Measurements from ENCODE around the gene NAA60. TPM values are rescaled to one million over a fixed set of nuclear protein-coding genes. Genes with fewer than 3 reads are reported as not detected.

NAA60 gene
- polyA plus RNA-seq, 3 donors = 65.2 to 76.2 (median 68.1) TPM

DNA sequence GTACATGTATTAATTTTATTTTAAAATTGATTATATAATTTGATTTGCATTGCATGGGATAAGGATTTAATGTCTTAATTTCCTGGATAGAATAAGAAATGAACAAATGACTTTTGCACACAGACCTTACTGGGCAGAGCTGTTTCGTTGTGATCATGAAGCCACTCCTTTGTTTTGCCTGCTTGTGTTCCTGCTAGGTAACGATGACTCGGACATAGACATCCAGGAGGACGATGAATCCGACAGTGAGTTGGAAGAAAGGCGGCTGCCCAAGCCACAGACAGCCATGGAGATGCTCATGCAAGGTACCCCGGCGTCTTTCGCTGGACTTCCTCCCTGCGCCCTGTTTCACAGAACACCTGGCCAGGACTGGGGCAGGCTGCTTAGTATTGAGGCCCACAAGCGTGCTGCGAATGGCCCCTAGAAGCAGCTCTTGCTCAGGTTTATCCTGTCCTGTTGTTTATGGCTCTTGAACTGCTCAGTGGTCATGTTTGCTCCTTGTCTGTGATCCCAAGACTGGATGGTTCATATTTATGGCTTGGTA lies 87.0 kb downstream of the NAA60 start:
- DNase-seq = no peak

DNA sequence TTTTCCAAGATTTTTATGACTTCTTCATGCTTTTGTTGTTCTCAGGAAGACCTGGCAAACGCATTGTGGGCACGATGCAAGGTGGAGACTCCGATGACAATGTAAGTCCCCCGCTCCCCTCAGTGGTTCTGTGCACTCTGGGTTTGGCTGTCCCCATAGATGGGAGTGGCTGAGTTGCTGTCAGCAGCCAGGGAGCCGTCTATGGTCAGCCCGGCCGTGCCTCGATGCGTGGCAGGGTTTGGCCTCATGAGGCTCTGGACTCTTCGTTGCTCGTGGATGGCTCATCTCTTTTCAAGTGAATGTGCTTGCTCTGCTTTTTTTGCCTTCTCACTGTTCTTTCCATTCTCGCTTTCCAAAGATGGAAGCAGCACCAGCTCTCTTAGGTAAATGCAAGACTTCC lies 89.3 kb downstream of the NAA60 start:
- DNase-seq = no peak

- DNase-seq = no peak
Measured at GRCh38 chr16:3534126-3534525, 90.6 kb downstream of the NAA60 start.

DNA sequence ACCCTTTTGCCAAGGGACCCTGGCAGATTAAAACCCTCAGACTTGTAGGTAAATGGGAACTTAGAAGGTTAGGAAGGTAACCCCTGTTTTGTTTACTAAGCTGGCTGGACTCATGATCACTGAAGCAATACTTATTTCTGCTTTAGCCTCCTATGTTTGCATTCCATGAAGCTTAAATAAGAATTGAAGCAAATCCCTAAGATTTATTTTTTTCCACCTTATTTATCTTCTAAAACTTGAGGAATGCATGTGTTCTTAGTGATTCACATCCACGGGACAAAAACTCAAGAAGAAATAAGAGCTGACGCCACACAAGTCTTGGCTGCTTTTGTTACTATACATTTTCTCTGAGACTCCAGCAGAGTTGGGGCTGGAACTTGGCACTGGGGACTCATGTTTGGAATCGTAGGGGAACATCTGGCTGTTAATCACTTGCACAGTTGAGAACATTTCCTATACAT lies 92.8 kb downstream of the NAA60 start:
- no peak for DNase-seq

Other genes with a start within 250 kb of the NAA60 start
- gene ZNF200, start 208.5 kb upstream of the NAA60 start, polyA plus RNA-seq (ENCODE audit: insufficient read length in 3 of 3) = 10 to 100 TPM; 11.5 to 15.0 (median 13.4) TPM
- gene MEFV, start 187.0 kb upstream of the NAA60 start, polyA plus RNA-seq (ENCODE audit: insufficient read length in 3 of 3) = under 1 TPM; 0.20 to 0.38 (median 0.33) TPM
- gene ZNF263, start 160.2 kb upstream of the NAA60 start, polyA plus RNA-seq (ENCODE audit: insufficient read length in 3 of 3) = 10 to 100 TPM; 49.3 to 51.4 (median 49.4) TPM
- gene TIGD7, start 138.2 kb upstream of the NAA60 start, polyA plus RNA-seq (ENCODE audit: insufficient read length in 3 of 3) = 10 to 100 TPM; 10.5 to 15.9 (median 12.2) TPM
- gene ZNF75A, start 138.2 kb upstream of the NAA60 start, polyA plus RNA-seq (ENCODE audit: insufficient read length in 3 of 3) = 10 to 100 TPM; 44.1 to 65.2 (median 61.7) TPM
- 1 to 10 TPM in 1 of 3 donors, under 1 TPM in 2; 0.53 to 1.1 (median 0.73) TPM for gene OR2C1, start 87.8 kb upstream of the NAA60 start, polyA plus RNA-seq (ENCODE audit: insufficient read length in 3 of 3)
- 10 to 100 TPM; 15.0 to 20.5 (median 17.8) TPM for gene ZSCAN32, start 42.7 kb upstream of the NAA60 start, polyA plus RNA-seq (ENCODE audit: insufficient read length in 3 of 3)
- gene ZNF174, start 42.5 kb upstream of the NAA60 start, polyA plus RNA-seq (ENCODE audit: insufficient read length in 3 of 3) = 10 to 100 TPM; 14.6 to 17.6 (median 15.7) TPM
- 1 to 10 TPM; 3.4 to 4.1 (median 3.9) TPM for gene ZNF597, start 176 bp upstream of the NAA60 start, polyA plus RNA-seq (ENCODE audit: insufficient read length in 3 of 3)
- not detected for gene C16orf90, start 51.8 kb downstream of the NAA60 start, polyA plus RNA-seq (ENCODE audit: insufficient read length in 3 of 3)
- 10 to 100 TPM; 51.2 to 61.1 (median 55.6) TPM for gene CLUAP1, start 57.3 kb downstream of the NAA60 start, polyA plus RNA-seq (ENCODE audit: insufficient read length in 3 of 3)
- 1 to 10 TPM; 1.2 to 2.5 (median 2.4) TPM for gene NLRC3, start 133.7 kb downstream of the NAA60 start, polyA plus RNA-seq (ENCODE audit: insufficient read length in 3 of 3)
- gene SLX4, start 167.9 kb downstream of the NAA60 start, polyA plus RNA-seq (ENCODE audit: insufficient read length in 3 of 3) = 1 to 10 TPM; 4.9 to 8.7 (median 7.6) TPM
- gene DNASE1, start 211.0 kb downstream of the NAA60 start, polyA plus RNA-seq (ENCODE audit: insufficient read length in 3 of 3) = 10 to 100 TPM; 30.0 to 42.2 (median 40.1) TPM

Measured in renal pelvis (tissue), 4 donors.